PC-3 (cell line): Measurements from ENCODE around the gene TMEM94. TPM values are rescaled to one million over a fixed set of nuclear protein-coding genes. Genes with fewer than 3 reads are reported as not detected.

ENCODE experiments used
- ATAC-seq: fragments of 200-7000 bp; cut with Tn5 transposase; 2 replicates; pipeline ENCODE4 v1.9.1; 2020; ENCODE audit warnings: mild to moderate bottlenecking, moderate library complexity
- BruUV-seq: library from RNA; stranded (reverse); fragments of 400-500 nt; replicated peaks from 2 replicates; lab custom pipeline; 2021; lab: Mats Ljungman, UMichigan
- CTCF ChIA-PET: fragments of 300-600 bp; sonication (Branson Sonifier 250); formaldehyde crosslinking; loops from one replicate; lab custom pipeline; 2022; ENCODE audit warnings: antibody characterized with exemption; lab: Charles Lee
- POLR2A ChIA-PET: fragments of 300-600 bp; sonication (Branson Sonifier 250); formaldehyde crosslinking; loops from one replicate; lab custom pipeline; 2022; ENCODE audit warnings: antibody characterized with exemption; ENCODE audit not compliant: unreplicated experiment; lab: Charles Lee
- DNase-seq: peaks from one replicate; pipeline ENCODE4 v3.0.0-alpha.2; 2015
- H2AFZ ChIP-seq: fragments of 300-600 bp; sonication (generic); 2 replicates; pipeline ENCODE4 v1.6.0; 2016; ENCODE audit warnings: antibody characterized with exemption, low read length
- H3F3A ChIP-seq: fragments of 300-600 bp; sonication (generic); one replicate; pipeline ENCODE4 v1.6.0; 2017; ENCODE audit warnings: antibody characterized with exemption, low read length, control low read depth, mild to moderate bottlenecking; ENCODE audit not compliant: unreplicated experiment
- H3K27ac ChIP-seq: fragments of 300-600 bp; sonication (generic); 2 replicates; pipeline ENCODE4 v1.5.1; 2016; ENCODE audit warnings: mild to moderate bottlenecking, low read length
- H3K27me3 ChIP-seq: fragments of 300-600 bp; sonication (generic); 2 replicates; pipeline ENCODE4 v1.6.1; 2016; ENCODE audit warnings: low read length, mixed read lengths
- H3K36me3 ChIP-seq: fragments of 300-600 bp; sonication (generic); 2 replicates; pipeline ENCODE4 v1.6.1; 2016; ENCODE audit warnings: low read depth, mixed run types, low read length, mixed read lengths
- H3K4me1 ChIP-seq: fragments of 300-600 bp; sonication (generic); 2 replicates; pipeline ENCODE4 v1.5.1; 2016; ENCODE audit warnings: low read length; ENCODE audit not compliant: insufficient read depth
- H3K4me2 ChIP-seq: fragments of 300-600 bp; sonication (generic); 2 replicates; pipeline ENCODE4 v1.6.0; 2016; ENCODE audit warnings: low read length
- H3K4me3 ChIP-seq: fragments of 300-600 bp; sonication (generic); 2 replicates; pipeline ENCODE4 v1.5.1; 2016; ENCODE audit warnings: mild to moderate bottlenecking, low read length, mixed read lengths
- H3K79me2 ChIP-seq: fragments of 300-600 bp; sonication (generic); 2 replicates; pipeline ENCODE4 v1.6.1; 2017; ENCODE audit warnings: low read length, mixed read lengths
- H3K9ac ChIP-seq: fragments of 300-600 bp; sonication (generic); 2 replicates; pipeline ENCODE4 v1.6.0; 2016; ENCODE audit warnings: mild to moderate bottlenecking, low read length
- H3K9me2 ChIP-seq: fragments of 300-600 bp; sonication (generic); replicated peaks from 2 replicates; pipeline ENCODE4 v1.6.1; 2016; ENCODE audit warnings: mixed run types, low read length, mixed read lengths
- H3K9me3 ChIP-seq: fragments of 300-600 bp; sonication (generic); 2 replicates; pipeline ENCODE4 v1.6.1; 2016; ENCODE audit warnings: low read length, mixed read lengths
- H4K20me1 ChIP-seq: fragments of 300-600 bp; sonication (generic); 2 replicates; pipeline ENCODE4 v1.6.1; 2016; ENCODE audit warnings: low read length, mixed read lengths
- EZH2 ChIP-seq: fragments of 300-600 bp; sonication (generic); IDR thresholded peaks from one replicate; pipeline ENCODE4 v1.6.1; 2017; ENCODE audit warnings: antibody characterized with exemption, mild to moderate bottlenecking, low read length; ENCODE audit not compliant: unreplicated experiment
- EZH2phosphoT487 ChIP-seq: fragments of 300-600 bp; sonication (generic); IDR thresholded peaks from 2 replicates; pipeline ENCODE4 v1.6.1; 2018; ENCODE audit warnings: mild to moderate bottlenecking, antibody characterized with exemption, low read length, borderline replicate concordance
- intact Hi-C: fragments of 100-400 bp; cut with micrococcal nuclease; formaldehyde crosslinking; loops from 2 replicates; pipeline ENCODE4 v1.9.0; 2023
- total RNA-seq: library from RNA; depleted of rRNA; stranded (reverse); fragments of >200 nt; gene quantifications from 2 replicates; pipeline ENCODE4 v1.2.3, GENCODE V29; 2014
- TF ChIP-seq, protein P1 (sequence below): fragments of 300-600 bp; sonication (generic); conservative IDR thresholded peaks from 2 replicates; pipeline ENCODE4 v1.5.1; 2017; ENCODE audit warnings: antibody characterized with exemption, low read depth, mild to moderate bottlenecking, low read length

Gene TMEM94
- total RNA-seq, 1 experiment from 2014 or later, result 45.6 TPM

GRCh38 chr17:75490953-75491649 is 34.7 kb downstream of the TMEM94 start:
- intact Hi-C loops, result no loop called here
- Histone ChIP-seq H3K79me2 (no peaks in the 10 kb centered on the region), H3K9me3 (no peaks in the 10 kb centered on the region), H3K27ac (no peak overlapping the region), H3K9me2 (no peaks in the 10 kb centered on the region), H3F3A (no peaks in the 10 kb centered on the region), H3K36me3 (peaks cover 12% of the 10 kb centered on the region), H3K4me2 (no peak overlapping the region), H3K9ac (no peak overlapping the region), H2AFZ (no peak overlapping the region), H4K20me1 (no peaks in the 10 kb centered on the region), H3K4me3 (no peak overlapping the region), H3K27me3 (no peaks in the 10 kb centered on the region), H3K4me1 (no peaks in the 10 kb centered on the region)
- DNase-seq (no peak), ATAC-seq (no peak)
- TF ChIP-seq, protein P1, sequence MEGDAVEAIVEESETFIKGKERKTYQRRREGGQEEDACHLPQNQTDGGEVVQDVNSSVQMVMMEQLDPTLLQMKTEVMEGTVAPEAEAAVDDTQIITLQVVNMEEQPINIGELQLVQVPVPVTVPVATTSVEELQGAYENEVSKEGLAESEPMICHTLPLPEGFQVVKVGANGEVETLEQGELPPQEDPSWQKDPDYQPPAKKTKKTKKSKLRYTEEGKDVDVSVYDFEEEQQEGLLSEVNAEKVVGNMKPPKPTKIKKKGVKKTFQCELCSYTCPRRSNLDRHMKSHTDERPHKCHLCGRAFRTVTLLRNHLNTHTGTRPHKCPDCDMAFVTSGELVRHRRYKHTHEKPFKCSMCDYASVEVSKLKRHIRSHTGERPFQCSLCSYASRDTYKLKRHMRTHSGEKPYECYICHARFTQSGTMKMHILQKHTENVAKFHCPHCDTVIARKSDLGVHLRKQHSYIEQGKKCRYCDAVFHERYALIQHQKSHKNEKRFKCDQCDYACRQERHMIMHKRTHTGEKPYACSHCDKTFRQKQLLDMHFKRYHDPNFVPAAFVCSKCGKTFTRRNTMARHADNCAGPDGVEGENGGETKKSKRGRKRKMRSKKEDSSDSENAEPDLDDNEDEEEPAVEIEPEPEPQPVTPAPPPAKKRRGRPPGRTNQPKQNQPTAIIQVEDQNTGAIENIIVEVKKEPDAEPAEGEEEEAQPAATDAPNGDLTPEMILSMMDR, result no peak
- no peak for TF ChIP-seq EZH2phosphoT487
- no peak for TF ChIP-seq EZH2
- no TSS peak for BruUV-seq
- CTCF ChIA-PET, result no interaction called here
- POLR2A ChIA-PET, result no interaction called here

GRCh38 chr17:75491680-75492079 is 35.2 kb downstream of the TMEM94 start:
- Histone ChIP-seq H3F3A (no peaks in the 10 kb centered on the region), H3K27me3 (no peaks in the 10 kb centered on the region), H2AFZ (no peak overlapping the region), H3K9ac (no peak overlapping the region), H3K9me2 (no peaks in the 10 kb centered on the region), H3K4me2 (no peak overlapping the region), H3K79me2 (no peaks in the 10 kb centered on the region), H4K20me1 (no peaks in the 10 kb centered on the region), H3K36me3 (peaks cover 12% of the 10 kb centered on the region), H3K9me3 (no peaks in the 10 kb centered on the region), H3K4me3 (no peak overlapping the region), H3K4me1 (no peaks in the 10 kb centered on the region), H3K27ac (no peak overlapping the region)
- intact Hi-C loops, result no loop called here
- CTCF ChIA-PET, result no interaction called here
- no peak for TF ChIP-seq EZH2
- TF ChIP-seq, protein P1, result no peak
- TF ChIP-seq EZH2phosphoT487, result no peak
- ATAC-seq (no peak), DNase-seq (no peak)
- no TSS peak for BruUV-seq
- POLR2A ChIA-PET, result interaction anchor here (0.5 kb wide), 1 partner anchor 26 kb away, joined by 3 read pairs; no protein-coding TSS in a partner anchor

GRCh38 chr17:75492555-75493168 is 36.2 kb downstream of the TMEM94 start:
- Histone ChIP-seq H2AFZ (no peak overlapping the region), H3K27ac (no peak overlapping the region), H3F3A (no peaks in the 10 kb centered on the region), H3K4me3 (no peak overlapping the region), H3K4me2 (no peak overlapping the region), H4K20me1 (no peaks in the 10 kb centered on the region), H3K9me2 (no peaks in the 10 kb centered on the region), H3K4me1 (no peaks in the 10 kb centered on the region), H3K9ac (no peak overlapping the region), H3K9me3 (no peaks in the 10 kb centered on the region), H3K27me3 (no peaks in the 10 kb centered on the region), H3K36me3 (peaks cover 12% of the 10 kb centered on the region), H3K79me2 (no peaks in the 10 kb centered on the region)
- ATAC-seq, result no peak
- TF ChIP-seq, protein P1, result no peak
- TF ChIP-seq EZH2 (no peak), EZH2phosphoT487 (no peak)
- ChIA-PET POLR2A (interaction anchor here (0.6 kb wide), 1 partner anchor 14 kb away, joined by 10 read pairs; no protein-coding TSS in a partner anchor), CTCF (no interaction called here)
- no peak for DNase-seq
- BruUV-seq, result TSS peak; percentile 27
- intact Hi-C loops, result no loop called here
